ENCODE measurements around the gene VPS13D. TPM values are rescaled to one million over a fixed set of nuclear protein-coding genes. Genes with fewer than 3 reads are reported as not detected.

Gene VPS13D
- total RNA-seq, 2 donors from 2014 or later = 70.1 to 129 TPM

- Histone ChIP-seq H3K9me3 (no peaks in the 10 kb centered on the region), H3K27ac (no peak overlapping the region), H3K4me1 (ENCODE audit: control insufficient read depth in 1 of 2, low read depth in 2 of 2) (peaks cover 10 to 70% of the 10 kb centered on the region in 2 donors), H3K27me3 (replicated peaks; ENCODE audit: insufficient read depth) (no peaks in the 10 kb centered on the region), H3K36me3 (no peaks in the 10 kb centered on the region), H3K4me3 (no peak overlapping the region)
- ATAC-seq (ENCODE audit: insufficient number of reproducible peaks, low FRiP score, low read depth) (no peak), DNase-seq (ENCODE audit: low spot score) (no peak)
- no peak for TF ChIP-seq CTCF (IDR thresholded peaks at IDR 0.05)
Observed at GRCh38 chr1:12441414-12442105, 211.7 kb downstream of the VPS13D start.

- Histone ChIP-seq H3K27me3 (replicated peaks; ENCODE audit: insufficient read depth) (no peaks in the 10 kb centered on the region), H3K4me3 (no peak overlapping the region), H3K4me1 (ENCODE audit: control insufficient read depth in 1 of 2, low read depth in 2 of 2) (peaks cover 11 to 70% of the 10 kb centered on the region in 2 donors), H3K27ac (peak overlapping the region in 1 of 2 donors; percentile 22), H3K9me3 (no peaks in the 10 kb centered on the region), H3K36me3 (no peaks in the 10 kb centered on the region)
- ATAC-seq (ENCODE audit: insufficient number of reproducible peaks, low FRiP score, low read depth) = no peak
- no peak for TF ChIP-seq CTCF (IDR thresholded peaks at IDR 0.05)
- DNase-seq (ENCODE audit: low spot score) = no peak
Observed at GRCh38 chr1:12442217-12442616, 212.4 kb downstream of the VPS13D start.

- Histone ChIP-seq H3K27ac (peak overlapping the region in 1 of 2 donors; percentile 22), H3K27me3 (replicated peaks; ENCODE audit: insufficient read depth) (no peaks in the 10 kb centered on the region), H3K4me1 (ENCODE audit: control insufficient read depth in 1 of 2, low read depth in 2 of 2) (peaks cover 10 to 70% of the 10 kb centered on the region in 2 donors), H3K4me3 (no peak overlapping the region), H3K36me3 (no peaks in the 10 kb centered on the region), H3K9me3 (no peaks in the 10 kb centered on the region)
- DNase-seq (ENCODE audit: low spot score) (no peak), ATAC-seq (ENCODE audit: insufficient number of reproducible peaks, low FRiP score, low read depth) (no peak)
- no peak for TF ChIP-seq CTCF (IDR thresholded peaks at IDR 0.05)
Observed at GRCh38 chr1:12443151-12443550, 213.3 kb downstream of the VPS13D start.

GRCh38 chr1:12444329-12444841 lies 214.6 kb downstream of the VPS13D start:
- no peak for ATAC-seq (ENCODE audit: insufficient number of reproducible peaks, low FRiP score, low read depth)
- no peak for DNase-seq (ENCODE audit: low spot score)
- TF ChIP-seq CTCF (IDR thresholded peaks at IDR 0.05) = no peak
- Histone ChIP-seq H3K36me3 (no peaks in the 10 kb centered on the region), H3K27ac (peak overlapping the region; percentile 10 to 92), H3K4me3 (no peak overlapping the region), H3K9me3 (no peaks in the 10 kb centered on the region), H3K27me3 (replicated peaks; ENCODE audit: insufficient read depth) (no peaks in the 10 kb centered on the region), H3K4me1 (ENCODE audit: control insufficient read depth in 1 of 2, low read depth in 2 of 2) (peaks cover 23 to 71% of the 10 kb centered on the region in 2 donors)

GRCh38 chr1:12445257-12445656 lies 215.4 kb downstream of the VPS13D start:
- peak overlapping the region; percentile 18 to 92 for H3K27ac ChIP-seq
- ATAC-seq (ENCODE audit: insufficient number of reproducible peaks, low FRiP score, low read depth) = no peak
- no peaks in the 10 kb centered on the region for H3K9me3 ChIP-seq
- no peaks in the 10 kb centered on the region for H3K27me3 ChIP-seq (replicated peaks; ENCODE audit: insufficient read depth)
- H3K36me3 ChIP-seq = no peaks in the 10 kb centered on the region
- no peak overlapping the region for H3K4me3 ChIP-seq
- TF ChIP-seq CTCF (IDR thresholded peaks at IDR 0.05) = no peak
- H3K4me1 ChIP-seq (ENCODE audit: control insufficient read depth in 1 of 2, low read depth in 2 of 2) = peaks cover 31 to 71% of the 10 kb centered on the region in 2 donors
- DNase-seq (ENCODE audit: low spot score) = no peak

Data from thoracic aorta (tissue), 2 donors.